GM12878 (cell line): ENCODE results near the gene PPP2R3A. TPM values are rescaled to one million over a fixed set of nuclear protein-coding genes. Genes with fewer than 3 reads are reported as not detected.

Source experiments
- ATAC-seq: fragments of 200-7000 bp; cut with Tn5 transposase; 3 replicates; pipeline ENCODE4 v1.9.1; 2020; ENCODE audit warnings: mild to moderate bottlenecking, moderate library complexity
- BruUV-seq: library from RNA; stranded (reverse); fragments of 400-500 nt; replicated peaks from 2 replicates; lab custom pipeline; 2021; lab: Mats Ljungman, UMichigan
- CTCF ChIA-PET: fragments of 300-600 bp; sonication (Branson Sonifier 250); formaldehyde crosslinking; extraction: SDS; loops from one replicate; lab custom pipeline; 2021; ENCODE audit warnings: inconsistent platforms; lab: Yijun Ruan, JAX
- POLR2A ChIA-PET: fragments of 350-600 bp; formaldehyde crosslinking; extraction: SDS; loops from one replicate; lab custom pipeline; 2021; ENCODE audit warnings: inconsistent platforms; lab: Charles Lee
- RAD21 ChIA-PET: fragments of 300-600 bp; sonication (Branson Sonifier 250); formaldehyde crosslinking; loops from one replicate; lab custom pipeline; 2023; ENCODE audit warnings: antibody characterized with exemption; ENCODE audit not compliant: unreplicated experiment; lab: Charles Lee
- SMC1A ChIA-PET: fragments of 300-600 bp; sonication (Branson Sonifier 250); formaldehyde crosslinking; loops from one replicate; lab custom pipeline; 2023; ENCODE audit not compliant: unreplicated experiment, uncharacterized antibody; lab: Charles Lee
- DNase-seq: peaks from one replicate; pipeline ENCODE4 v3.0.0-alpha.2; 2011; ENCODE audit warnings: low read depth, low spot score
- FAIRE-seq: peaks from 3 replicates; lab custom pipeline; 2011; peaks lifted over from hg19 to GRCh38; lab: Jason Lieb, UNC
- H2AFZ ChIP-seq: 2 replicates; pipeline ENCODE4 v1.6.0; 2011; ENCODE audit warnings: low read depth, low read length, control low read depth; ENCODE audit not compliant: control insufficient read depth
- H3K27ac ChIP-seq: 2 replicates; pipeline ENCODE4 v1.5.1; 2011; ENCODE audit warnings: control low read depth; ENCODE audit not compliant: control insufficient read depth, insufficient read depth
- H3K27me3 ChIP-seq, 2 experiments: replicated peaks in 1 of 2; 2 replicates each; pipeline versions ENCODE4 v1.6.0 to v1.6.1; 2011; ENCODE audit warnings: low read length in 1 of 2; ENCODE audit not compliant: control insufficient read depth in 2 of 2, insufficient read depth in 2 of 2
- H3K36me3 ChIP-seq, 2 experiments: 2 replicates each; pipeline ENCODE4 v1.5.1; 2011; ENCODE audit warnings: low read length in 1 of 2; ENCODE audit not compliant: control insufficient read depth in 2 of 2, insufficient read depth in 2 of 2
- H3K4me1 ChIP-seq: 2 replicates; pipeline ENCODE4 v1.6.1; 2011; ENCODE audit warnings: mild to moderate bottlenecking, low read length, moderate library complexity, mixed read lengths; ENCODE audit not compliant: control insufficient read depth, insufficient read depth
- H3K4me2 ChIP-seq: 2 replicates; pipeline ENCODE4 v1.6.0; 2011; ENCODE audit warnings: control low read depth; ENCODE audit not compliant: control insufficient read depth, insufficient read depth
- H3K4me3 ChIP-seq: fragments of 200-600 bp; sonication (generic); 2 replicates; pipeline ENCODE4 v1.5.1; 2016
- H3K79me2 ChIP-seq: 2 replicates; pipeline ENCODE4 v1.6.0; 2011; ENCODE audit warnings: low read length; ENCODE audit not compliant: control insufficient read depth, insufficient read depth
- H3K9ac ChIP-seq: 2 replicates; pipeline ENCODE4 v1.8.0; 2011; ENCODE audit warnings: low read length, control low read depth, mixed read lengths; ENCODE audit not compliant: control insufficient read depth, insufficient read depth
- H3K9me3 ChIP-seq: replicated peaks from 3 replicates; pipeline ENCODE4 v1.5.1; 2011; ENCODE audit warnings: mild to moderate bottlenecking, low read length; ENCODE audit not compliant: control insufficient read depth, insufficient read depth
- H4K20me1 ChIP-seq: 2 replicates; pipeline ENCODE4 v1.6.0; 2011; ENCODE audit not compliant: control insufficient read depth, insufficient read depth
- BACH1 ChIP-seq: fragments of 450-650 bp; IDR thresholded peaks from 2 replicates; pipeline ENCODE4 v1.6.1; 2017; ENCODE audit warnings: mild to moderate bottlenecking, borderline replicate concordance
- NFYA ChIP-seq: IDR thresholded peaks from 2 replicates; pipeline ENCODE4 v1.6.1; 2011; ENCODE audit warnings: low read depth, mild to moderate bottlenecking, low read length, improper control_type of control experiment, borderline replicate concordance
- NR2C1 ChIP-seq: fragments of 450-650 bp; IDR thresholded peaks from 2 replicates; pipeline ENCODE4 v1.6.1; 2017; ENCODE audit warnings: antibody characterized with exemption, mild to moderate bottlenecking, moderate library complexity
- ZSCAN29 ChIP-seq: fragments of 450-650 bp; IDR thresholded peaks from 2 replicates; pipeline ENCODE4 v1.6.1; 2017; ENCODE audit warnings: mild to moderate bottlenecking, moderate library complexity
- in situ Hi-C: fragments of 300-500 bp; cut with MboI; formaldehyde crosslinking; loops from 9 replicates; pipeline ENCODE4 v1.14.3; 2018; ENCODE audit warnings: mixed read lengths
- intact Hi-C: fragments of 100-400 bp; cut with micrococcal nuclease; formaldehyde crosslinking; loops from one replicate; pipeline ENCODE4 v1.14.2; 2022; ENCODE audit not compliant: unreplicated experiment
- polyA plus RNA-seq, 11 experiments: library from polyadenylated mRNA; depleted of rRNA in 4 of 11; unstranded in 6 of 11; stranded (reverse) in 5 of 11; fragments of >200 nt; fragmentation: Nextera tagmentation in 4 of 11; fragmentation: Illumina TruSeq in 1 of 11; extraction: Ambion mirVana in 4 of 11; extraction: Trizol in 1 of 11; gene quantifications; 1 replicate in 1 of 11; 2 replicates in 10 of 11; pipeline versions ENCODE4 v1.2.1 to v1.2.3, GENCODE V29; 2011 to 2016; ENCODE audit warnings: inconsistent platforms in 2 of 11, missing spikeins in 2 of 11, low read depth in 1 of 11
- total RNA-seq, 4 experiments: library from RNA; depleted of rRNA in 3 of 4; stranded (reverse); fragments of >200 nt in 3 of 4; fragmentation: Illumina TruSeq in 1 of 4; extraction: Trizol in 1 of 4; gene quantifications; 2 replicates each; pipeline versions ENCODE4 v1.2.1 to v1.2.3, GENCODE V29; 2013 to 2021
- TF ChIP-seq, protein P1 (sequence below), 3 experiments: IDR thresholded peaks in 2 of 3; conservative IDR thresholded peaks in 1 of 3; 2 replicates each; pipeline ENCODE4 v1.5.1; 2011; ENCODE audit warnings: low read depth in 3 of 3, low read length in 3 of 3, mild to moderate bottlenecking in 3 of 3, control low read depth in 2 of 3, moderate library complexity in 2 of 3, inconsistent platforms in 1 of 3, mixed read lengths in 1 of 3; ENCODE audit not compliant: control insufficient read depth in 2 of 3, insufficient read depth in 1 of 3; ENCODE audit errors: extremely low read depth in 1 of 3
- TF ChIP-seq, protein P2 (sequence below): fragments of 450-650 bp; formaldehyde crosslinking; IDR thresholded peaks from 2 replicates; pipeline ENCODE4 v1.4.0; 2022; ENCODE audit warnings: mild to moderate bottlenecking, moderate library complexity
- TF ChIP-seq, protein P3 (sequence below): IDR thresholded peaks from 2 replicates; pipeline ENCODE4 v1.6.1; 2012; ENCODE audit warnings: improper control_type of control experiment, low read depth, low read length; ENCODE audit not compliant: insufficient replicate concordance

The PPP2R3A gene
- total and polyA plus RNA-seq, 10 of the 15 experiments (the other 5 are each of a cell fraction or from before 2014, with no cell fraction given) = under 0.01 to 0.16 (median 0.06) TPM; not detected in 5

DNA sequence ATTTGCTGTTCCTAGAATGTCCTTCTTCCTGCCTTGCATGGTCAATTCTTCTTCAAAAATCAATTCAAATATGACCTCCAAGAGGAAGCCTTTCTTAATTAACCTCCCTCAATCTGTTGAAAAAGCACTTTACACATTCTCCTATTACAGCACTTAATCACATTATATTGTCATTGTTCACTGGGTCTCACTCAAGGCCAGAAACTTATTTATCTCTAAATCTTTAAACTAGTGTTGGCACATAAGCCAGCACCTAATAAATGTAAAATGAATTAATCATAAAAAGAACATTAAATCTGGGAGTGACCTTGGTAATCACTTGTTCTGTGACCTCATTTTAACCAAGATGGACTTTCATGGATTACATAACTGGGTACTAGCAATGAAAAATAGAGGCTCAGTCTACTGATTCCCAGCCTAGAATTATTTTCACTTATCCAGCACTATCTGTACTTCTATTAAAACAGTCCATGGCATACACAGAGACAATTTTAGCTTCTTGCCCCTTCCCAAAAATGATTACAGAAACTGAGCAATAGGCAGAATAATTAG lies 208.5 kb downstream of the PPP2R3A start:
- ChIA-PET CTCF (interaction anchor here (1.5 kb wide), 1 partner anchor 14 kb away, joined by 4 read pairs; no protein-coding TSS in a partner anchor), POLR2A (no interaction called here), RAD21 (no interaction called here), SMC1A (interaction anchor here (1.1 to 4.2 kb wide), 2 partner anchors 8 to 15 kb away, joined by 4 to 14 read pairs; no protein-coding TSS in a partner anchor)
- no TSS peak for BruUV-seq
- intact Hi-C loops (no loop called here), in situ Hi-C loops (no loop called here)
- Histone ChIP-seq H3K4me2 (no peak overlapping the region), H3K4me1 (no peaks in the 10 kb centered on the region), H3K36me3 (no peaks in the 10 kb centered on the region), H2AFZ (no peak overlapping the region), H3K27me3 (no peaks in the 10 kb centered on the region), H3K9ac (no peak overlapping the region), H3K79me2 (peaks cover 96% of the 10 kb centered on the region), H3K27ac (no peak overlapping the region), H3K9me3 (no peaks in the 10 kb centered on the region), H4K20me1 (peaks cover 4% of the 10 kb centered on the region; the same call in 1 of the 2 replicates), H3K4me3 (no peak overlapping the region)
- ATAC-seq (no peak), FAIRE-seq (no peak), DNase-seq (no peak)
- TF ChIP-seq, protein P1, sequence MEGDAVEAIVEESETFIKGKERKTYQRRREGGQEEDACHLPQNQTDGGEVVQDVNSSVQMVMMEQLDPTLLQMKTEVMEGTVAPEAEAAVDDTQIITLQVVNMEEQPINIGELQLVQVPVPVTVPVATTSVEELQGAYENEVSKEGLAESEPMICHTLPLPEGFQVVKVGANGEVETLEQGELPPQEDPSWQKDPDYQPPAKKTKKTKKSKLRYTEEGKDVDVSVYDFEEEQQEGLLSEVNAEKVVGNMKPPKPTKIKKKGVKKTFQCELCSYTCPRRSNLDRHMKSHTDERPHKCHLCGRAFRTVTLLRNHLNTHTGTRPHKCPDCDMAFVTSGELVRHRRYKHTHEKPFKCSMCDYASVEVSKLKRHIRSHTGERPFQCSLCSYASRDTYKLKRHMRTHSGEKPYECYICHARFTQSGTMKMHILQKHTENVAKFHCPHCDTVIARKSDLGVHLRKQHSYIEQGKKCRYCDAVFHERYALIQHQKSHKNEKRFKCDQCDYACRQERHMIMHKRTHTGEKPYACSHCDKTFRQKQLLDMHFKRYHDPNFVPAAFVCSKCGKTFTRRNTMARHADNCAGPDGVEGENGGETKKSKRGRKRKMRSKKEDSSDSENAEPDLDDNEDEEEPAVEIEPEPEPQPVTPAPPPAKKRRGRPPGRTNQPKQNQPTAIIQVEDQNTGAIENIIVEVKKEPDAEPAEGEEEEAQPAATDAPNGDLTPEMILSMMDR (IDR thresholded peaks at IDR 0.05 in 2 of 3, conservative IDR thresholded peaks at IDR 0.05 in 1 of 3; ENCODE audit: control insufficient read depth in 2 of 3, extremely low read depth in 1 of 3, insufficient read depth in 1 of 3, low read depth in 3 of 3, low read length in 3 of 3) = no peak
- TF ChIP-seq, protein P2, sequence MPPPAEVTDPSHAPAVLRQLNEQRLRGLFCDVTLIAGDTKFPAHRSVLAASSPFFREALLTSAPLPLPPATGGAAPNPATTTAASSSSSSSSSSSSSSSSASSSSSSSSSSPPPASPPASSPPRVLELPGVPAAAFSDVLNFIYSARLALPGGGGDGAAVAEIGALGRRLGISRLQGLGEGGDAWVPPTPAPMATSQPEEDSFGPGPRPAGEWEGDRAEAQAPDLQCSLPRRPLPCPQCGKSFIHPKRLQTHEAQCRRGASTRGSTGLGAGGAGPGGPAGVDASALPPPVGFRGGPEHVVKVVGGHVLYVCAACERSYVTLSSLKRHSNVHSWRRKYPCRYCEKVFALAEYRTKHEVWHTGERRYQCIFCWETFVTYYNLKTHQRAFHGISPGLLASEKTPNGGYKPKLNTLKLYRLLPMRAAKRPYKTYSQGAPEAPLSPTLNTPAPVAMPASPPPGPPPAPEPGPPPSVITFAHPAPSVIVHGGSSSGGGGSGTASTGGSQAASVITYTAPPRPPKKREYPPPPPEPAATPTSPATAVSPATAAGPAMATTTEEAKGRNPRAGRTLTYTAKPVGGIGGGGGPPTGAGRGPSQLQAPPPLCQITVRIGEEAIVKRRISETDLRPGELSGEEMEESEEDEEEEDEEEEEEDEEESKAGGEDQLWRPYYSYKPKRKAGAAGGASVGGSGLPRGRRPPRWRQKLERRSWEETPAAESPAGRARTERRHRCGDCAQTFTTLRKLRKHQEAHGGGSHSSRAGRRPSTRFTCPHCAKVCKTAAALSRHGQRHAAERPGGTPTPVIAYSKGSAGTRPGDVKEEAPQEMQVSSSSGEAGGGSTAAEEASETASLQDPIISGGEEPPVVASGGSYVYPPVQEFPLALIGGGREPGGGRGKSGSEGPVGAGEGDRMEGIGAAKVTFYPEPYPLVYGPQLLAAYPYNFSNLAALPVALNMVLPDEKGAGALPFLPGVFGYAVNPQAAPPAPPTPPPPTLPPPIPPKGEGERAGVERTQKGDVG = no peak
- TF ChIP-seq NFYA (no peak), ZSCAN29 (no peak), BACH1 (no peak), NR2C1 (no peak)
- TF ChIP-seq, protein P3, sequence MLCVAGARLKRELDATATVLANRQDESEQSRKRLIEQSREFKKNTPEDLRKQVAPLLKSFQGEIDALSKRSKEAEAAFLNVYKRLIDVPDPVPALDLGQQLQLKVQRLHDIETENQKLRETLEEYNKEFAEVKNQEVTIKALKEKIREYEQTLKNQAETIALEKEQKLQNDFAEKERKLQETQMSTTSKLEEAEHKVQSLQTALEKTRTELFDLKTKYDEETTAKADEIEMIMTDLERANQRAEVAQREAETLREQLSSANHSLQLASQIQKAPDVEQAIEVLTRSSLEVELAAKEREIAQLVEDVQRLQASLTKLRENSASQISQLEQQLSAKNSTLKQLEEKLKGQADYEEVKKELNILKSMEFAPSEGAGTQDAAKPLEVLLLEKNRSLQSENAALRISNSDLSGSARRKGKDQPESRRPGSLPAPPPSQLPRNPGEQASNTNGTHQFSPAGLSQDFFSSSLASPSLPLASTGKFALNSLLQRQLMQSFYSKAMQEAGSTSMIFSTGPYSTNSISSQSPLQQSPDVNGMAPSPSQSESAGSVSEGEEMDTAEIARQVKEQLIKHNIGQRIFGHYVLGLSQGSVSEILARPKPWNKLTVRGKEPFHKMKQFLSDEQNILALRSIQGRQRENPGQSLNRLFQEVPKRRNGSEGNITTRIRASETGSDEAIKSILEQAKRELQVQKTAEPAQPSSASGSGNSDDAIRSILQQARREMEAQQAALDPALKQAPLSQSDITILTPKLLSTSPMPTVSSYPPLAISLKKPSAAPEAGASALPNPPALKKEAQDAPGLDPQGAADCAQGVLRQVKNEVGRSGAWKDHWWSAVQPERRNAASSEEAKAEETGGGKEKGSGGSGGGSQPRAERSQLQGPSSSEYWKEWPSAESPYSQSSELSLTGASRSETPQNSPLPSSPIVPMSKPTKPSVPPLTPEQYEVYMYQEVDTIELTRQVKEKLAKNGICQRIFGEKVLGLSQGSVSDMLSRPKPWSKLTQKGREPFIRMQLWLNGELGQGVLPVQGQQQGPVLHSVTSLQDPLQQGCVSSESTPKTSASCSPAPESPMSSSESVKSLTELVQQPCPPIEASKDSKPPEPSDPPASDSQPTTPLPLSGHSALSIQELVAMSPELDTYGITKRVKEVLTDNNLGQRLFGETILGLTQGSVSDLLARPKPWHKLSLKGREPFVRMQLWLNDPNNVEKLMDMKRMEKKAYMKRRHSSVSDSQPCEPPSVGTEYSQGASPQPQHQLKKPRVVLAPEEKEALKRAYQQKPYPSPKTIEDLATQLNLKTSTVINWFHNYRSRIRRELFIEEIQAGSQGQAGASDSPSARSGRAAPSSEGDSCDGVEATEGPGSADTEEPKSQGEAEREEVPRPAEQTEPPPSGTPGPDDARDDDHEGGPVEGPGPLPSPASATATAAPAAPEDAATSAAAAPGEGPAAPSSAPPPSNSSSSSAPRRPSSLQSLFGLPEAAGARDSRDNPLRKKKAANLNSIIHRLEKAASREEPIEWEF = no peak
